Measurements from ENCODE around the gene GCNT1.

DNA sequence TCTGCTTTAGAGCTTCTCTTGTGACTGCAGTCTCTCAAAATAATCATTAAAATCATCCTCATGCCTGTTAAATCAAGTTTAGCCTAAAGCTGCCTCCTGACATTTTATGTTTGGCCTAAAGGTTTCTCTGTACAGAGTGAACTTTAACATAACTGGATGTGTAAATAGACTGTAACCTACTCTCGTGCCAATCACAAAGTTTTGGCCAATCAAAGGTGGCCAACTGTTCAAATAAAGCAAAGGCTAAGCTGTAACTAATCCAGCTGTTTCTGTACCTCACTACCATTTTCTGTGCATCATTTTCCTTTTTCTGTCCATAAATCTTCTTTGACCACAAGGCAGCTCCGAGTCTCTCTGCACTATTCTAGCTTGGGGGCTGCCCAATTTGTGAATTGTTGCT, 86.2 kb downstream of the GCNT1 start:
- no peak for TF ChIP-seq EZH2 (IDR thresholded peaks at IDR 0.05)
- TF ChIP-seq POLR2AphosphoS5 (IDR thresholded peaks at IDR 0.05; ENCODE audit: borderline replicate concordance, low read depth, low read length): no peak

Data from SK-N-MC (cell line).